Fibroblast of peridontal ligament (primary cell): ENCODE measurements around the gene SLC35F3.
"Not testable (repeated sequence)": the region's sequence is repeated elsewhere in the genome, so short reads cannot be mapped to it uniquely, and the experiment has no call there.

Experiments used
- DNase-seq: peaks from one replicate; pipeline ENCODE4 v3.0.0-alpha.2; 2010; ENCODE audit errors: extremely low read depth

Gene SLC35F3

DNA sequence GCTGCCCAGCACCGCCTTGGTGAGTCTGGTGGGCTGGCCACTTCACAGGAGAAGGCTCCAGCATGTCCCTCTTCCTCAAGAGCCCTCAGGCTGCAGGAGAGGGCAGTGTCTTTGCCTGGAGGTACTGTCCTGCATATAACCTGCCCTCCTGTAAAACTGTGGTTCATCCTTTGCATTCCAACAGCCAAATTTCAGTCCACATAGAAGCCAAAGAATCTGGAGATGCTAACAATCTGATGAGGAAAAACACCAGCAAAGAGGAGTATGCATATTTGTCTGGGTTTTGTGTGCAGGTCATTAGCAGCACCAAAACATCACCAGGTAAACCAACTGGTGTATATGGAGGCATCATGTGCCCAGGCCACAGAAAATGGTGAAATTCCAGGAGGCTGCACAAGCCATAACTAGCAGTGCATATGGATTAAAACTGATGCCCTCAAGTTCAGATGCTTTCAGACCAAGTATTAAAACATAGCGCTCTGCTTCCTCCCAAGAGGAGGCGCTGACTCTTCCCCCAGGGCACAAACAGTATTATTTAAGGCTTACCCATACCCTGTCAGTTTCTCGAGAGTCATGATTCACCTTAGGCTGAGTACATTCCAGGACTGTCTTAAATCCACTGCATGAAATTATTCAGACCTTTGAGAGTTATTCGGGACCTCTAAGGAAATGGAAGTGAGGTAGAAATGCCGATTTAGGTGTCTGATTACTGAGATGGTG is 318.2 kb downstream of the SLC35F3 start:
- no peak for DNase-seq

DNA sequence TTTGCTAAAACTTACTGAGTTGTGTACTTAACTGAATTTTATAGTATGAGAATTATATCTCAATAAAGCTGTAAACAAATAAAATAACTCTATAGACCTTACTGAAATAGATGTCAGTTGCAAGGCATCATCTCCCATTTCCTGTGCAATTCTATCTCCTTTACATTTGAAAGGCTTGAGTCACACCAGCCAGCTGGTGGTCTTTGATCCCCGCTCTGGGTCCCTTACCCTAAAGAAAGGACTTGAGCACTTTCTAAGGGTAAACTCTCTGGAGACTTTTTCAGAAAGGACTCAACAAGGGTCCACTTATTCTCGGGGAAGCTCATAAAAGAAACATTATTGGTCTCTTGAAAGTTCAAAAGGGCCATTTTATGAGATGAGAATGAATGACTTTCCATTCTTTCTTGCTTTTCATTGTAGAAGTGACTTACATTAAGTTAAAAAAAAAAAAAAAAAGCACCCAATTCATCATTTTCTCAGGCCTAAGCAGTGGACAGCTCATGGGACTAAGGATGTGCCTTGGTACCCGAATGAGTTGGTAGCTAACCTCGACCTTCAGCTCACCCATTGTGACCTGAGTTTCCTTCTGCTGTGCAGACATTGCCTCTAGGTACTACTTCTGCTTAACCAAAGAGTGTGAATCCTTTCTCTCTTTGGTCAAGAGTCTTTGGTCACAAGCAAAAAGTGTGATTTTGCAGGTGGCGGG is 321.8 kb downstream of the SLC35F3 start:
- DNase-seq = no peak

DNA sequence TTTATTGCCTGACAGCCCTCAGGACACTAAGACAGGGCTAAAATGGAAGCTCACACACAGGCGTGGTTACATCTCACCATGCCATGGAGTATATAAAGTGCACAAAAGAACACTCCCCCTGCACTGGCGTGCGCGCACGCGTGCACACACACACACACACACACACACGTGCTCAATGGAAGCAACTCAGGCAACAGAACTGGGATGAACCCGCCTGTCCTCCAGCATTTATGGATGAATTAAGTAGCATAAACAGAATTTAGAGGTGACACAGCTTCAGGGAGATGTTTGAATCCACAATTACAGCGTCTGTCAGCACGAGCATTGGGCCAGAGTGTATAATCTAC is 322.3 kb downstream of the SLC35F3 start:
- no peak for DNase-seq

DNA sequence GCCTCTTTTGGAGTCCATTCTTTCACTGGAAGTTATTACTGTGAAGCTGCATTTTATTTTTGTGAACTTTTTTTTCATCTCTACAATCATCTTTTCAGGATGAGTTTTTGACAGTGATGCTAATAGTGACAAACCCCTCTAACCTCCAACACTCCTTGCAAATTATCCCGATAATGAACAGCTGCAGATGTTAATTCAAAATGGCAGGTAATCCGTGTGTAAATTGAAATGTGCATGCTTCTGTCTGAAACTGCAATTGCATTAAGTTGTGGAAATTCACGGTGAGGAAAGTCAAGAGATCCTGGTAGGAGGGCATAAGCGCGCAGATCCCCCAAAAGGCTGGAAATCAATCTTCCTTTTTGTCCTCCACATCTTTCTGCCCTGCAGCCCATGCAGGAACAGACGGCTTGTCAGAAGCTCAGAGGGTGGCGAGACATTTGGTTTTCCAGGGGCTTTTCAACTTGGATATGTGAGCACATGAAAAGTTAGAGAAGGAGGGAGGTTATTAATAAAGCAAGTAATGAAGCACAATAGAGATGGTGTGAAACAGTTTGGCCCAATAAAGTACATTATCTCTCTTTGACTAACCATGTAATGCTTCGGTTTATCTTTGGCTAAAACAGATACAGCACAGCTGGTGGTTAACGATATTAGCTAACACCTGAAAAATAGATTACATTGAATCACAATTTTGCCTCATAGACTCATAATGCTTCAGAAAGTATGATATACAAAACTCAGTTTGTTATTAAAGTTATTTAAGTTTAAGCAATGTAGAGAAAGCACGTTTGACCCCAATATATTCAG is 325.3 kb downstream of the SLC35F3 start:
- no peak for DNase-seq

DNA sequence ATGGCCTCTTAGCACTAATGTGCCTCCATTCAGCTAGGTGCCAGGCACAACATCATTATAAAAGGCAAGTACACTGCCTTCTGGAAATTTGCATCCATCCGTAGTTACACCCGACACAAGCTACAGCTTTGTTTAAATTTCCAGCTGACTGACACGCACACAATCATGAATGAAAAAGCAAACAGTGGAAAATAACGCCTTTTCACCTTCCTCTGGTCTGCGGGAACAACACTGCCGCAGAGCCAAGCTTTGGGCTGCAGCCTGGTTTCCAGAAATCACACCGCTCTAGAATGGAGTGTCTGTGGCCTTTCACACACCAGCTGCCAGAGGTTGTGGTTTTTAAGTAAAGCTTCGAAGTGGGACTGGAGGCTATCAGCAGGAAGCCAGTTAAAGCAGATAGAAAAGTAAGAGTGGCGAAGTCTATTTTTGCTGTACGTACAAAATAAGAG is 326.0 kb downstream of the SLC35F3 start:
- no peak for DNase-seq

DNA sequence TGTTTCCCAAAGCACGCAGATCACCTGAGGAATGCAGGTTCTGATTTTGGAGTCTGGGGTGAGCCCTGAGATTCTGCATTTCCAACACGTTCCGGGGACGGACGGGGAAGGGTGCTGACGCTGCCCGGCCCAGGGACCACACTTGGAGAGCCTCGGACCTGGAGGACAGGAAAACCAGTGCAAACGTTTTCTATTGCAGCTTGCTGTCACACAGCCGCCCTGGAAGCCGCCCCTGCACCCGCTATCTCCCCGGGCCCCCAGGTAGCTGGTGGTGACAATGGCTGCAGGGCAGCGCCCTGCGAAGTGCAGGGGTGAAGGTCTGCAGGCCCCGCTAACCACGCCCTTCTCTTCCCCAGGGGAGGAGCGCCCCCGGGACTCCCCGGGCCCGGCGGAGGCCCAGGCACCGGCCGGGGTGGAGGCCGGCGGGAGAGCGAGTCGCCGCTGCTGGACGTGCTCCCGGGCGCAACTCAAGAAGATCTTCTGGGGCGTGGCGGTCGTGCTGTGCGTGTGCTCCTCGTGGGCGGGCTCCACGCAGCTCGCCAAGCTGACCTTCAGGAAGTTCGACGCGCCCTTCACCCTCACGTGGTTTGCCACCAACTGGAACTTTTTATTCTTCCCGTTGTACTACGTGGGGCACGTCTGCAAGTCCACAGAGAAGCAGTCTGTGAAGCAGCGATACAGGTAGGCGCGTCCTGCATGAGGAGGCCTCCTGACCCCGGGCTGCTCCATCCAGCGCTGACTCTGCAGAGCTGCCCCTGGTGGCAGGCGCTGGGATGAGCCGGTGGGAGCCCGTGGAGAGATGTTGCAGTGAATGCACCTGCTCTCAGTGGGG is 326.8 kb downstream of the SLC35F3 start:
- DNase-seq = no peak

DNA sequence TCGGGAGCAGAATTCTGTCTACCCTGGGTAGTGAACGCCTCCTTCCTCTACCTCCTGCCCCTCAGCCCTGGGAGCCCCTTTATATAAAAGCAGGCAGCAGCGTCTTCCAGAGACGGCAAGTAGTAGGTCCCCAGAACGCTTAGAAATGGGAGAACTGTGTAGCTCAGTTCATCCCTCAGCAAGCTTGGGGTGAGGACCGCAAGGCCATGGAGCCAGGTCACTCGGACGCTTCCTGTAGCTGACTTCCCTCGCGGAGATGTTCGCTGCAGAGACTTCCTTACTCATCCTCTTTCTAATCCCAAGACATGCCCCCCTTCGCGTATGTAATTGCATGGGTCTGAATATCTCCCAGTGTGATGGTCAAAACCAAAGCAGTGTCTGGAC is 327.4 kb downstream of the SLC35F3 start:
- no peak for DNase-seq

DNA sequence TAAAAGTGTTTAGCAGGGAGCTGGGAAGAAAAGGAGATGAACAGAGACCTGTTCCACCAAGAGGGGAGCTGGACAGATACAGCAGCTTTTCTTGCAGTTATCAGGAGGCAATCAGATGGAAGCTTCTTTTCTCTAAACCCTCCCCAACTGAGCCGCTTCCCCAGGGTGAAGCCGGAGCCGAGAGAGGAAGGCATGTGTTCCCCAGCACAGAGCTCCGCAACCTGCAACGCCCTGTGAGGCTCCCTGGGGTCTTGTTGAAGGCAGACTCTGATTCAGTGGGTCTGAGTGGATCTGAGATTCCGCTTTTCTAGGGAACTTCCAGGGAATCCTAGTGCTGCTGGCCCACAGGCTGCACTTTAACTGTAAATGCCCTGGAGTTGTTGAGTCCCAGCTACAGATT is 329.7 kb downstream of the SLC35F3 start:
- DNase-seq = no peak

DNA sequence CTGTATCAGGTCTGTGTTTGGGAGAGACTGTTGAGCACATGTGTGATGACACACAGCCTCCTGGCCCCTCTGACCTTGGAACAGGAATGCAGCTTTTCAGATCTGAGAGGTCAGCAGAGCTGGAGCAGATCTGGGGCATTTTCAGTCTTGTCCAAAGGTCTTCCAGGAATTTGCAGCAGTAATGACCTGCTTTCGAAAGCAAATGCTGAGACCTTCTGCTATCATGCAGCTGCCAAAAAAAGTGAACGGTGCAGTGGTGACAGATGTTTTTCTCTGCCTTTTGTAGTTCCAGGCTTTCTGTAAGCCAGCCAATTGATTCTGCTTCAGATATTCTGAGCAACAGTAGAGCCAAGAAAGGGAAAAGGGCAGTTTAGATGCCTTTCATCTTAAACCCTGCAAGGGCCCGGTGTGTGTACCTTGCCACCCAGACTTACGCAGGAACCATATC is 331.0 kb downstream of the SLC35F3 start:
- no peak for DNase-seq

DNA sequence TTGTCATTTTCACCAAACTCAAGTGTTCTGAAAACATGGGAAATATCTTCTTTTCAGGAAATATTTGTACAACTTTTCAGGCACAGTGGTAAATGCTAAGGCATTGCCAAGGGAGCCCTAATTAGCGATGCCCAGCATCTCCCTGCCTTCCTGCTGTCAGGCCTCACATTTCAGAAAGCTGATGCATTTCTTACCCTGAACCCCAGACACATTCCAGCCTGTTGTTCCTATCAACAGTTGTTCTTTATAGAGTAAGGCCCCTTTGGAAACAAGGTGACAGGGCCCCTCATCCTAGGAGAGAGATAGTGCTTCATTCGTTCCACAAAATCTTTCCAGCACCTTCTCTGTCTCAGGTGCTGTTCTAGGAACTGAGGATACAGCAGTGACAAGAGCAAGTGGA is 332.9 kb downstream of the SLC35F3 start:
- no peak for DNase-seq

DNA sequence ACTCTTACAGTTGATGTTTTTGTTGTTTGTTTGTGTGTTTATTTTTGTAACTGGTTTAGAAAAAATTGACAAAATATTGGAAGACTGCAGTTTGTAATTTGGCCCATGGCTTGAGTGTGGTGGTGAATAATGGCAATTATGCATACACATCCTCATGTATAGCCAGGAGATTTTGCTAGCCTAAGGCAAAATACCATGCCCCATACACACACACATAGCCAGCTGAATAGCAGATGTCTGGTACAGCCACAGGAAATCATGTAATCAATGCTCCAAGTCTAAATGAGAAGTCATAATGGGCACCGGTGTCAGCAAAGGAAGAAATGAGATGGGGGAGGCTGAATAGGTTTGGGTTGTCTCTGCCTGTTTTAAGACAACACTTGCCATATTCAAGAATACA is 333.6 kb downstream of the SLC35F3 start:
- no peak for DNase-seq

DNA sequence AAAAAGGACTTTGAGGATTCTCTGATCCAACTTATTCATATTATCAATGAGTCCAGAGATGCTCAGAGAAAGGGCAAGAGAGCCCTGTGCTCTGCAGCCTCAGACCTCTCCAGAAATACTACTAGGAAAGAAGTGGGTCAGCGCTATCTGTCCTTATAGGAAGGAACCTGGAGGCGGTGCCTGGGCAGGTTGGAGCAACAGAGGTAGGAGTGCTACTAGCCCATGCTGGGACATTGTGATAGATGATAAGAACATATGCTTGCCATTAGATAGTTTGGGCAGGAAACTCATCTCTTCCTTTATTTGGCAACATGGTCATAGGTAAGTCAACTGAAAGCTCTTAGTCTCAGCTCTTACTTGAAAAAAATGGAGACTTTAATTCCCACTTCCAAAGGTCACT is 335.0 kb downstream of the SLC35F3 start:
- no peak for DNase-seq

DNA sequence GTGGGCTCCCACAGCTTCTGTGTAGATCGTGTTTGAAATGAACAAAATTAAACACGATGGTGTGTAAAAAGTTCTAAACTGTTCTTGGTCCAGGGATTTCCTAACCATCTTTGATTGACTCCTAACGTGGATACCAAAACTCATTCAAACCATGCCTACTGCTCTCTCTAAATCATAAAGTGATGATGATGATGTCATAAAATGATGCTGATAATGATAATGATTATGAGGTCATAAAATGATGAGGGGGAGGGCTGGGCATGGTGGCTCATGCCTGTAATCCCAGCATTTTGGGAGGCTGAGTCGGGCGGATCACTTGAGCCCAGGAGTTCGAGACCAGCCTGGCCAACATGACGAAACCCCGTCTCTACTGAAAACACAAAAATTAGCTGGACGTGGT is 335.5 kb downstream of the SLC35F3 start:
- no peak for DNase-seq

DNA sequence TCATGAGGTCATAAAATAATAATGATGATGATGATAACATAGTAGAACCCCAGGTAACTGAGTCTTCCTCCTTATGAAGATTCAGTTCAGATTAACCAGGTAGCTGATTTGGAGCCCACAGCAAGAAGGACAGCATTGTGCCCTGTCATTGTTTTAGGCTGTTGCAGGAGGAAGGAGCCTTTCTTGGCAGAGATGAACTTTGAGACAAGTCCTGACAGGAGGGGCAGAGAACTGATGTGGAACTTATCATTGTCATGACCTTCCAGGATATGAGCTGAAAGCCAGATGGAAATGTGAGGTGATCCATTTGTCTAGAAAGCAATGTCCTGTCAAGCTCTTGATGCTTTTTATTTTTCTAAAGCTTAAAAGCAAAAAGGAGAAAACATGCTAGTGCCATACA is 336.2 kb downstream of the SLC35F3 start:
- DNase-seq = no peak

DNA sequence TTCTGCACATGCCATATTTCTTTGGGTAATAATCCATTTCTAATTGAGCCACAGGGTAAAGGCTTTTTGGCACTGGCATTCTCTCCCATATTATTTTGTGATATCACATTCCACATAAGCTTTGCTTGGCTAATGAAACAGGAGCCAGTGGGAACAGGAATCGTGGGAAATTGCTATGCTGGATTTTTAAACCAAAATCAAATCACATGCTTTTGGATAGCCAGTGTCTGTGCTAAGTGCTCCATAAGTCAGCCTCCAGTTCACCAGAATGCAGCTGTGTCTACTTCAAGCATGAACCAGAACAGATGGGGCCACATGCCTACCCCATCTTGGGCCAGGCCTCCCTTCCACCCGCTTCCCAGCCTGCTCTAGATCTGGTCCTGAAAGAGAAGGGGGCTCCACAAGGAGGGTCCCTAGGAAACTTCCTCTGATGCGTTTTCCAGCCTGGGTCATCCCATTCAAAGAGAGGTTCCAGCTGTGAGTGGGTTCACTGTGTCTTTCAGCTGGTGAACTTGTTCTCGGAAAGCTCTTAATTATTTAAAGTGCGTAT is 337.5 kb downstream of the SLC35F3 start:
- DNase-seq = no peak

DNA sequence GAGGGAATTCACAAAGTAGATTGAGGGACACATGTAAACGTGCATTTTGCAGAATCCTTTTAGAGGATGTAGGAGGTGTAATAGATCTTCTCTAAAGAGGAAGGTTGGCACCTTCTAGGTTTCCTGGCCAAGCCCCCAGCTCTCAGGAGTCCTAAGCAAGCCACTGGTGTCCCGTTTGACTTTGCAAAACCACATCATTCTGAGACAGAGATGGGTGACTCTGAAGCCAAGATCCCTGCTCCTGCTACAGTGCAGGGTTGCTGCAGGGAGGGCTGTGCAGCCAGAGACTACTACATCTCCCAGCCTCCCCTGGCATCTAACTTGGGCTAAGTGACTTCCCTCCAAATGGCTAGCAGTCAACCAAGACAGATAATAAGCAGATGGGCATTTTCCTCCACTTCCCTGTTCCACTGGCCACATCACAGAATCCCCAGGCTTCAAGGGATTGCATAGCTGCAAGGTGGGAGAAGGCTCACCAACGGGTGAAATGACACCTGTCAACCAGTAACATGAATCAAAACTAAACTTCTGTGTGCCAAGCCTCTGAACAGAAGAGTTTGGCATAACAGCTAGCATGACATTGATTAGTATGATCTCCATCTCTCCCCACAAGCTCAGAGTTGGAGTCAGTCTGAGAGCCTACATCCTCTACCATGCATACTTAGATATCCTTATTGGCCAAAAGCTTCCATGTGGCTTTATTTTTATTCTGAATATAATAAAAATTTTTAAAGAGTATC is 339.2 kb downstream of the SLC35F3 start:
- no peak for DNase-seq

DNA sequence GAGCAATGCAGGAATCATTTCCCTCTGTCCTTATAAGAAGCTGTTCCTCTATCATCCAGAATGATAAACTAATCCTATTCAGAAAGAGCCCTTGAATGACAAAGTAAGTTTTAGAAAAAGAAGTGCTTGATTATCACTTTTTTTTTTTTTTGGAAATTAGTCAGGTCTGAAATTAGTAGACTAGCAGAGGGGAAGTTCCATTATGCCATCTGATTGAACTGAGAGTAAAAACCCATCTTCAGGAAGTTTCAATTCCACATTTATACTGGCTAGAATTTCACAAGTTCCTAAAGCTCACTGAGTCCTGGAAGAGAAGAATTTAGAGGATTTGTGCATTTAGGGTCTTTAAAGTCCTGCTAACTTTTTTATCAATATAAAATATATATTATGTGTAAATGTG is 340.0 kb downstream of the SLC35F3 start:
- DNase-seq = no peak

DNA sequence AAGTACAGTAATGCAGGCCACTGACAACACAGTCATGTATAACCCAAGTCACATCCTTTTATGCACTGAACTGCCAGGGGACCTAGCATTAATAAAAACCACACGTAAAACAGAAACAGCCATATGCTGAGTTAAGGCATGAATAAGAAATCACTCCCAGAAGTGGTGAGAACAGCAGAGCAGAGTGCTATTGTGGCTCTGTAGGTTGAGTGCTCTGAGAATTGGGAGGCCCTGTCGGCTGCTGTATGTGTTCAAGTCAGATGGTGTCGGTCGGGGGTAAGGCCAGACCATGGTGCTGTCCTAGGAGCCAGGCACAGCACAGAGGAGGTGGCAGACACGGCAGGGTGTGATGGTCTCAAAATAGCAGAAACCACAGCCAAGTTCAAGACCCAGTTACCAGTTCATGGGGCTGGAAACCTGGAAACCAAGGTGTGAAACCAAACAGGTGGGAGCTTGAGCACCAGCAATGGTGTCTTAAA is 342.2 kb downstream of the SLC35F3 start:
- DNase-seq = no peak

DNA sequence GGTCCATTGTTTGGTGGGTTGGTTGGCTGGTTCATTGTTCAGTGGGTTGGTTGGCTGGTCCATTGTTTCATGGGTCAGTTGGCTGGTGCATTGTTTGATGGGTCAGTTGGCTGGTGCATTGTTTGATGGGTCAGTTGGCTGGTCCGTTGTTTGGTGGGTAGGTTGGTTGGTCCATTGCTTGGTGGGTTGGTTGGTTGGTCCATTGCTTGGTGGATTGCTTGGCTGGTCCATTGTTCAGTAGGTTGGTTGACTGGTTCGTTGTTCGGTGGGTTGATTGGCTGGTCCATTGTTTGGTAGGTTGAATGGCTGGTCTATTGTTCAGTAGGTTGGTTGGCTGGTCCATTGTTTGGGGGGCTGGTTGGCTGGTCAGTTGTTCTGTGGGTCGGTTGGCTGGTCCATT is 343.3 kb downstream of the SLC35F3 start:
- not testable (repeated sequence) for DNase-seq

DNA sequence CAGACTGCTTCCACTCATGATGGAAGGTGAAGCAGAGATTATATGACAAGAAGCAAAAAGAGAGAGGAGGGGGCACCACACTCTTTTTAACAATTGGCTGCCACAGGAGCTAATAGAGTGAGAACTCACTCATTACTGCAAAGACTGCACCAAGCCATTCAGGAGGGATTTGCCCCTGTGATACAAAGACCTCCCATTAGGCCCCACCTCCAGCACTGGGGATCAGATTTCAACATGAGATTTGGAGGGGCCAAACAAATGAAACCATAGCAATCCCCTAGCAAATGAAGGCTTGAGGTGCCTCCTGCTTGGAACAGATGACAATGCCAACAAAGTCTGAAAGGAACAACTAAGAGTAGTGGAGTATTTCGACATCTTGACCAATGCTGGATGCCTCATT is 346.3 kb downstream of the SLC35F3 start:
- DNase-seq = no peak

DNA sequence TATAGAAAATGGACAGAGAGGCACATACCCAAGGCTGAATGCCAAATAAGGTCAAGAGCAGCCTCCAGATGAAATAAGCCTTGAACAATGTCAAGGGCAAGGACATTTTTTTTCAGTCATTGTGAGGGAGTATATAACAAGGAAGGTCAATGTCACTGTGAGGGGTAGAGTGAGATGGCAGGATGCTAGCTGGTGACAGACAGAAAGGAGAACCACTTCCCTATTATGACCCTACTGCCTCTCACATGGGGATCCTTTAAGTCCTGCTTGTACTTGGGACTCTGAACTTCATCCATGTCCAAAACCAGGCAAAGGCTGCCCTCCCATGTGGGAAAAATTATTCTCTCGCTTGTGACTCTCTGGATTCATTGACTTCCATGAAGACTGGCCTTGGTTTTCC is 349.3 kb downstream of the SLC35F3 start:
- no peak for DNase-seq
